Testis (tissue), 2 donors: ENCODE data around the gene DMWD.

Experiments used
- POLR2A ChIP-seq: fragments of 450-650 bp; IDR thresholded peaks from one replicate; pipeline ENCODE4 v1.6.1; 2017; ENCODE audit warnings: antibody characterized with exemption, mild to moderate bottlenecking, moderate library complexity
- TF ChIP-seq, protein P1 (sequence below), 3 experiments: fragments of 450-650 bp in 2 of 3; fragments of 200-600 bp in 1 of 3; sonication (generic) in 1 of 3; IDR thresholded peaks; one replicate each; pipeline ENCODE4 v1.5.1; 2016 to 2019; ENCODE audit warnings: antibody characterized with exemption in 3 of 3, mild to moderate bottlenecking in 2 of 3, moderate library complexity in 1 of 3

DNA sequence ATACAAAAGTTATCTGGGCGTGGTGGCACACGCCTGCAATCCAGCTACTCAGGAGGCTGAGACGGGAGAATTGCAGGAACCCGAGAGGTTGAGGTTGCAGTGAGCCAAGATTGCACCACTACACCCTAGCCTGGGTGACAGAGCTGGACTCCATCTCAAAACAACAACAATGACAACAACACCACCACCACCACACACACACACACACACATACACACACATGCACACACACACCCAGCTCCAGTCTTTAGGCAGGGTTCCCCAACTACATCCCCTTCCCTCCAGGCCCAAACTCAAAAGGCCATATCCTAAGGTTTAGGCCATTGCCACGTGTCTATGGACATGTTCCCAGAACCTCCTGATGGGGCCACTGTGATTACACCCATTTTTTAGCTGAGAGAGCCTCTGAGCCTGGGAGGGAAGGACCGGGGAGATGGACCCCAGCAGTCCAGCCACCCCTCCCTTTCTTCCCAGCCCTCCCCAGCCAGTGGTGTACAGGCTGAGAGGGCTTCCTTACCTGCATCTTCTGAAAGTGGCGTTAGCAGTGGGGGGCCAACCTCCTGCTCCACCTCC is 9.0 kb upstream of the DMWD start:
- TF ChIP-seq, protein P1, sequence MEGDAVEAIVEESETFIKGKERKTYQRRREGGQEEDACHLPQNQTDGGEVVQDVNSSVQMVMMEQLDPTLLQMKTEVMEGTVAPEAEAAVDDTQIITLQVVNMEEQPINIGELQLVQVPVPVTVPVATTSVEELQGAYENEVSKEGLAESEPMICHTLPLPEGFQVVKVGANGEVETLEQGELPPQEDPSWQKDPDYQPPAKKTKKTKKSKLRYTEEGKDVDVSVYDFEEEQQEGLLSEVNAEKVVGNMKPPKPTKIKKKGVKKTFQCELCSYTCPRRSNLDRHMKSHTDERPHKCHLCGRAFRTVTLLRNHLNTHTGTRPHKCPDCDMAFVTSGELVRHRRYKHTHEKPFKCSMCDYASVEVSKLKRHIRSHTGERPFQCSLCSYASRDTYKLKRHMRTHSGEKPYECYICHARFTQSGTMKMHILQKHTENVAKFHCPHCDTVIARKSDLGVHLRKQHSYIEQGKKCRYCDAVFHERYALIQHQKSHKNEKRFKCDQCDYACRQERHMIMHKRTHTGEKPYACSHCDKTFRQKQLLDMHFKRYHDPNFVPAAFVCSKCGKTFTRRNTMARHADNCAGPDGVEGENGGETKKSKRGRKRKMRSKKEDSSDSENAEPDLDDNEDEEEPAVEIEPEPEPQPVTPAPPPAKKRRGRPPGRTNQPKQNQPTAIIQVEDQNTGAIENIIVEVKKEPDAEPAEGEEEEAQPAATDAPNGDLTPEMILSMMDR (IDR thresholded peaks at IDR 0.05), result no peak
- no peak for TF ChIP-seq POLR2A
